Kidney (tissue), 14 donors: ENCODE measurements around the gene TMEM253. TPM values are rescaled to one million over a fixed set of nuclear protein-coding genes. Genes with fewer than 3 reads are reported as not detected.

ENCODE experiments used
- DNase-seq, 5 donors: peaks; one replicate each; pipeline ENCODE4 v3.0.0-alpha.2; 2013 to 2020
- FAIRE-seq: peaks from 2 replicates; lab custom pipeline; 2012; peaks lifted over from hg19 to GRCh38; lab: Jason Lieb, UNC
- H3K27ac ChIP-seq, 2 donors: one replicate each; pipeline ENCODE4 v1.7.0; 2013; ENCODE audit warnings: low read depth in 2 of 2, low read length in 2 of 2, inconsistent platforms in 1 of 2
- H3K27me3 ChIP-seq: one replicate; pipeline ENCODE4 v1.7.1; 2013; ENCODE audit warnings: low read length, inconsistent platforms; ENCODE audit not compliant: control insufficient read depth, insufficient read depth
- H3K36me3 ChIP-seq, 3 donors: one replicate each; pipeline versions ENCODE4 v1.7.0 to v1.7.1; 2013; ENCODE audit warnings: low read length in 3 of 3, control low read depth in 1 of 3, inconsistent platforms in 1 of 3; ENCODE audit not compliant: insufficient read depth in 3 of 3, control insufficient read depth in 2 of 3
- H3K4me1 ChIP-seq, 3 donors: one replicate each; pipeline versions ENCODE4 v1.7.0 to v1.7.1; 2013; ENCODE audit warnings: low read length in 3 of 3, inconsistent platforms in 1 of 3, low read depth in 1 of 3; ENCODE audit not compliant: control insufficient read depth in 2 of 3, insufficient read depth in 2 of 3
- H3K4me3 ChIP-seq, 3 donors: one replicate each; pipeline versions ENCODE4 v1.7.0 to v1.8.1; 2013; ENCODE audit warnings: low read length in 3 of 3, control low read depth in 1 of 3, inconsistent platforms in 1 of 3
- H3K9ac ChIP-seq, 3 donors: one replicate each; pipeline versions ENCODE4 v1.7.0 to v1.7.1; 2013; ENCODE audit warnings: low read length in 3 of 3, control low read depth in 1 of 3, inconsistent platforms in 1 of 3
- H3K9me3 ChIP-seq, 3 donors: one replicate each; pipeline versions ENCODE4 v1.7.0 to v1.7.1; 2013; ENCODE audit warnings: low read length in 3 of 3, control low read depth in 1 of 3, inconsistent platforms in 1 of 3; ENCODE audit not compliant: control insufficient read depth in 2 of 3, insufficient read depth in 1 of 3
- CTCF ChIP-seq: IDR thresholded peaks from 3 replicates; pipeline ENCODE4 v1.5.1; 2012; ENCODE audit warnings: mild to moderate bottlenecking, moderate library complexity, borderline replicate concordance; ENCODE audit not compliant: insufficient read depth; ENCODE audit errors: extremely low read depth
- intact Hi-C: fragments of 100-400 bp; cut with DNase I; formaldehyde crosslinking; loops from one replicate; pipeline ENCODE4 v1.11.1; 2022
- polyA plus RNA-seq: library from polyadenylated mRNA; stranded (reverse); fragments of 350-450 nt; fragmentation: Illumina TruSeq; extraction: RNeasy Lipid Tissue Mini Kit (QIAGEN cat#74804); gene quantifications from one replicate; pipeline ENCODE4 v1.2.3, GENCODE V29; 2014; ENCODE audit warnings: low read depth, low replicate concordance; ENCODE audit not compliant: insufficient read depth
- total RNA-seq: library from RNA; stranded (reverse); fragmentation: NEBNext Ultra II Directional; extraction: Animal tissue kit (Norgen Biotek cat#: 25700); gene quantifications from one replicate; pipeline ENCODE4 v1.2.1, GENCODE V29; 2021
- donor health status: control.
- donor health status: control.
- donor health status: control.
- donor health status: control.
- donor health status: control.
- donor health status: DM: yes; HTN: yes; CAD: no.
- donor health status: Normal renal cell carcinoma (clear cell type).

The TMEM253 gene
- total and polyA plus RNA-seq, 2 donors from 2014 or later = 0.41 to 0.43 TPM

GRCh38 chr14:21090940-21091663 is 9.8 kb upstream of the TMEM253 start:
- Histone ChIP-seq H3K4me3 (no peak overlapping the region), H3K9ac (no peak overlapping the region), H3K27ac (no peak overlapping the region), H3K36me3 (peaks cover under 1 to 9% (median 2%) of the 10 kb centered on the region in 3 donors), H3K9me3 (no peaks in the 10 kb centered on the region), H3K27me3 (no peaks in the 10 kb centered on the region), H3K4me1 (peaks cover 5 to 14% (median 7%) of the 10 kb centered on the region in 3 donors)
- DNase-seq (peak in 1 of 5 donors; percentile 66), FAIRE-seq (no peak)
- intact Hi-C loops = no loop called here
- TF ChIP-seq CTCF = no peak

- Histone ChIP-seq H3K36me3 (peaks cover 0 to 6% (median 2%) of the 10 kb centered on the region in 3 donors), H3K9me3 (no peaks in the 10 kb centered on the region), H3K27ac (no peak overlapping the region), H3K9ac (no peak overlapping the region), H3K27me3 (no peaks in the 10 kb centered on the region), H3K4me3 (no peak overlapping the region), H3K4me1 (peaks cover 5 to 14% (median 7%) of the 10 kb centered on the region in 3 donors)
- DNase-seq (peak in 2 of 5 donors; percentile 58 to 74), FAIRE-seq (no peak)
- intact Hi-C loops = no loop called here
- no peak for TF ChIP-seq CTCF
Measured at GRCh38 chr14:21091821-21092272, 9.0 kb upstream of the TMEM253 start.

DNA sequence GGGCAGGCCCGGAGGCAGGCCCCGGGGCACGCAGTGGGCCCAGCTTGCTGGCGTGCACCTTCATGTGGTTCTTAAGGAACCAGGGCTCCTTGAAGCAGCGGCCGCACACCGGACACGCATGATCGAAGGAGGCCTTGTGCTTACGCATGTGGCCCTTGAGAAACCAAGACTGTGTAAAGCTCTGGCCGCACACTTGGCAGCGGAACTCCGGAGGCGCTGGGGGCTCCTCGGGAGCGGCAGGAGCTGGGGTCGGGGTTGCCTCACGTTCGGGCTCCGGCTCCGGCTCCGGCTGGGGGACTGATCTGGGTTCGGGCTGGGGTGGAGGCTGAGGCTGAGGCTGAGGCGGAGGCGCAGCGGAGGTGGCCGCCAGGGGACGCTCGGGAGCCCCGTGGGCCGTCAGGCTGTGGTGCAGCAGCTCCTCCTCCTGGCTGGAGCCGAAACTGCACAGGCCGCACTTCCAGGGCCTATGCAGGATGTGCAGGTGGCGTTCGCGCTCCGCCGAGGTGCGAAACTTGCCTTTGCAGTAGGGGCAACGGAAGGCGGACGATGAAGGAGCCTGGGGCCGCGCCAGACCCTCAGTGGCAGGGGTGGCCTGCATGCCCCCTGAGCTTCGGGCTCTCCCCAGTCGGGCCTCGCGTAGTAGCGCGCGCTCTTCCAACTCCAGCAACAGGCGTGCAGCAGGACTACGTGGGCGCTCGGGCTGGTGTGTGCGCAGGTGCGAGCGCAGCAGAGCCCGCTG is 8.4 kb upstream of the TMEM253 start:
- Histone ChIP-seq H3K4me1 (peaks cover 5 to 19% (median 7%) of the 10 kb centered on the region in 3 donors), H3K9me3 (no peaks in the 10 kb centered on the region), H3K36me3 (peaks cover 0 to 4% (median 2%) of the 10 kb centered on the region in 3 donors), H3K4me3 (no peak overlapping the region), H3K9ac (no peak overlapping the region), H3K27me3 (no peaks in the 10 kb centered on the region), H3K27ac (no peak overlapping the region)
- peak; percentile 73 to 94 (median 83) for DNase-seq
- FAIRE-seq = no peak
- intact Hi-C loops = no loop called here
- TF ChIP-seq CTCF = peak; percentile 100
